GM18951 (cell line): Measurements from ENCODE around the gene RAB37.

Experiments used
- POLR2A ChIP-seq: IDR thresholded peaks from 4 replicates; pipeline ENCODE4 v1.6.1; 2011; ENCODE audit warnings: mild to moderate bottlenecking; ENCODE audit not compliant: insufficient read length, insufficient read depth; ENCODE audit errors: extremely low read depth
- in situ Hi-C: fragments of 300-500 bp; cut with MboI; formaldehyde crosslinking; loops from one replicate; pipeline ENCODE4 v1.12.0; 2022; ENCODE audit warnings: low sequenced_read_pairs, mixed read lengths, inconsistent platforms; ENCODE audit not compliant: unreplicated experiment

Gene RAB37

DNA sequence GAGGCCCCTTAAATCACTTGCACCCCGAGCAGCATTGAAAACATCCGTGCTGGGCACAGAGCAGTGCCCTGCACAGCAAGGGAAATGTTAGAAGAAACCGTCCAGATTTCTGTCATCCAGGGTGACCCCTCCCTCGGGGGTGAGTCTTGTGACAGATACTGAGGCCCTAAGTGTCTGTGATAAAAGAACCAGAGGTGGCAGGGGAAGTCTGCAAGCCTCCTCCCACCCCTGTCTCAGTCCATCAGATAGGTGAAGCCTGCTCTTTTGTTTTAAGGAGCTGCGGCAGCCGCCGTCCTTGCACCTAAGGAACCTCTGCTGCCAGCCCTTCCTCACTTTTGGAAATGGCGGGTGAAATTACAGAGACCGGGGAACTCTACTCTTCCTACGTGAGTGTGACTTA is 39.9 kb downstream of the RAB37 start:
- TF ChIP-seq POLR2A: no peak
- in situ Hi-C loops: no loop called here

DNA sequence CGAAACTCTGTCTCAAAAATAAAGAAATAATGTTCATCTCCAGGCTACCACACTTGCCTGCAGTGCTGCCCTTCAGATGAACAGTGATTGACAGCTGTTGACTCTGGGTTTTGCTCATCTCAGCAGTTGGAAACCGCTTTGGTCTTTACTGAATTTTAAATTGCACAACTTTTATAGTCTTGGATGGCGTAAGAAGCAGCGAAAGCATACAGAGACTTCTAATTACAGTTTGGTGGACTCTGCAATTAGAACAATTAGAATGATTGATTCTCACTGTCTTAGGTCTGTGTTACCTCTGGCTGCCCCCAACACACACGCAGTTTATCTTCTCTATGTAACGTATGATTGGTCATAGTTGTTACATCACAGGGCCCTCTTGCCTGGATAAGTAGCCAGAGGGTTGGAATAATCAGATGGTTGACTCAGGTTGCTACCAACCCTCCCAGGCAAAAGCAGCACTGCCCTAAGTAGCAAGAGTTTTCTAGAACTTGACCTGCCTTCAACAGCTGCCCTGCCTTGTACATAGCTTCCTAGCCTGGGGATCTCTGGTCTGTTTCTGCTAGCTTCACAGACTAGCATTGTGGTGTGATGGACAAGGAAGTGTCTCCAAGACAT is 41.0 kb downstream of the RAB37 start:
- in situ Hi-C loops: no loop called here
- no peak for TF ChIP-seq POLR2A

DNA sequence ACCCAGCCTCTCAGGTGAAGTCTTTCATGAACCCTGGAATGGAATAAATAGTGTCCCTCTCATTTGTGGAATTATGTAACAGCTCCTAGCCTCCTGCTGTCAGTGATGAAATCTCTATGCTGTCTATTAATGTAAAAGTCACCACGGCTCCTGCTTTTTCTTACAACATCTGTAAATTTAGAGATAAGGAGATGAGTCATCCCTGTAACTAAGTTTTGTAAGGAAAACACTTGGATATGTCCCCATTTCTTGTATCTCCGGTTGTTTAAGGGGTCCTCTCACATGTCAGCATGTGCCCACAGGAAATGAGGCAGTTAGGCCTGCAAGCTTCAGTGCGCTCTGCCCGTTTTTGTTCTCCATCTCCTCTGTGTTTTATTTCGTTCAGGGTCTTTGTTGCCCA is 41.9 kb downstream of the RAB37 start:
- TF ChIP-seq POLR2A: no peak
- in situ Hi-C loops: no loop called here

DNA sequence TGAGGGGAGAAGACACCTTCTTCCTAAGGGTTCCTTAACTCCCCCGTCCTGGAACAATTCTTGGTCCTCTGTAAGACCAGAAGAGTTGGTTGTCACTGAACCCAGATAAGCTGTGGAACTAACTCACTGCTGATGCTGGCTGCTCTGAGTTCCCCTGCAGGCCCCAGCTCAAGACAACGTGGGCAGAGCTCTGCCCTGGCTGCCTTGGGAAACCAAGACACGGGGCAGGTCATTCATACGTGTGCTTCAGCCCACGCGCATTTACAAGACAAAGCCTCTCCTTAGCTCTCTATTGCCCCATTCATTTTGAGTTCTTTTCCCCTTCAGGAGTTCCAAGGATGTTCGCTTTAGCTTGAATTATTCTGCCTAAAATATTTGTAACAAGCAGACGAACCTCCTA is 42.4 kb downstream of the RAB37 start:
- in situ Hi-C loops: no loop called here

DNA sequence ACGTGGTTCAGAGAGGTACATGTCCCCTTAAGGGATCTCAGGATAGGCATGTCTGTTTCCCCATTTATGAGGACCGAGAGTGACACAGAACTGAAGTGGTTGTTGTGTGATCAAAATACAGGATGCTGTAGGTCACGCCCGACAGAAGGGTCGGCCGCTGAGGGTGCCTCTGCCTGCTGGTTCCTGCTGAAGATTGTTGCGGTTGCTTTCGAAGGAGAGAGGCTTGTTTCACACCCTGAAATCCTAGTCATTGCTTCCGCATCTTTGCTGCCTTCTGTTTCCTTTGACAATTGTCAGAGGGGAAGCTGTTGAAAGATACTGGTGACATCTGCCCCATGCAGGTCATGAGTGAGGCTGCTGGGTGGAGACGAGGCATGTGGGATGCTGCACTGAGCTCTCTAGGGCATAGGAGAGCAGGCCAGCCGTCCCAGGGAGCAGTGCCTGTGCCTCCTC is 42.9 kb downstream of the RAB37 start:
- TF ChIP-seq POLR2A: no peak
- in situ Hi-C loops: no loop called here

More for the DNA sequence above, 42.4 kb downstream of the RAB37 start:
- TF ChIP-seq POLR2A: no peak

DNA sequence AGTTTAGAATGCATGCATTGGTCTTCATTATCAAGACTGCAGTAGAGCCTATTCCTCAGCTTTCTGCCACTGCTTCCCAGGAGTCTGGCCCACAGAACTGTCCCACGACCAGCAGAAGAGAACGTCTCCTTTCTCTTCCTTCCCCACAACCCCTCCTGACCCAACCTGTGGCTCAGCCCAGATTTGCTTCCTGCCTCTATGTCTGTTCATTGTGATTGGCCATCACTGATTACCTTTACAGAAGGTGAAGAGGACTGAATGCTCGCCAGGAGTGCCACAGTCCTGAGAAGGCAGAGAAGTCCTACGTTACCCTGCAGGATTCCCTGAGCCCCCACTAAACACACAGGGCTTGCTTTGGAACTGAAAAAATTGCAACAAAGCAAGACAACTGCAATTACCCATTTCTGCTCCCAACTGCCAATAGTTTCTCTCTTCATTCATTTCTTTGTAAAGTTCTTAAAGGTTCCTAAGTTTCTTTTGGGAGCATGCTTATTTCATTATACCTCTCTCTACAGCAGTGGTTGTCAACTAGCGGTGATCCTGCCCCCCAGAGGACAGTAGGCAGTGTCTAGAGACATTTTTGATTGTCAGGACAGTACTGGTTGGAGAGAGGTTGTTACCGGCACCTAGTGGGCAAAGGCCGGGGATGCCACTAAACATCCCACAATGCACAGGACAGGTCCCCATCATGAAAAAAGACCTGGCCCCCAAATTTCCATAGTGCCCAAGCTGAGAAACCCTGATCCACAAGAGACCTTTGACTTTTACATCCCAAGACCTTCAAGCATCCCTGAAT is 43.6 kb downstream of the RAB37 start:
- no peak for TF ChIP-seq POLR2A
- in situ Hi-C loops: no loop called here

DNA sequence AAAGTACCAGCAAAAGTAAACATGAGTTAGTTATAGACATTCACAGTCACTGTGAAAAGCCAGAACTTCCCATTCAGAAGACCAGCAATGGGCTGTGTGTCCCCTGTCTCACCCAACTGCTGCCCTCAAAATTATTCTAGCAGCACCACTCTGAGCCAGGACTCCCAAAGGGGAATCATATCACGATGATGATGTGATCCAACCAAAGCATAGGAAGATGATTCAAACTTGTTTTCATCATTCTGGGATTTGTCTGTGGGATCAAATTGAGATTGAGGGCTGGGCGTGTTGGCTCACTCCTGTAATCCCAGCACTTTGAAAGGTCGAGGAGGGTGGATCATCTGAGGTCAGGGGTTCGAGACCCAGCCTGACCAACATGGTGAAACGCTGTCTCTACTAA is 45.5 kb downstream of the RAB37 start:
- no peak for TF ChIP-seq POLR2A
- in situ Hi-C loops: no loop called here

DNA sequence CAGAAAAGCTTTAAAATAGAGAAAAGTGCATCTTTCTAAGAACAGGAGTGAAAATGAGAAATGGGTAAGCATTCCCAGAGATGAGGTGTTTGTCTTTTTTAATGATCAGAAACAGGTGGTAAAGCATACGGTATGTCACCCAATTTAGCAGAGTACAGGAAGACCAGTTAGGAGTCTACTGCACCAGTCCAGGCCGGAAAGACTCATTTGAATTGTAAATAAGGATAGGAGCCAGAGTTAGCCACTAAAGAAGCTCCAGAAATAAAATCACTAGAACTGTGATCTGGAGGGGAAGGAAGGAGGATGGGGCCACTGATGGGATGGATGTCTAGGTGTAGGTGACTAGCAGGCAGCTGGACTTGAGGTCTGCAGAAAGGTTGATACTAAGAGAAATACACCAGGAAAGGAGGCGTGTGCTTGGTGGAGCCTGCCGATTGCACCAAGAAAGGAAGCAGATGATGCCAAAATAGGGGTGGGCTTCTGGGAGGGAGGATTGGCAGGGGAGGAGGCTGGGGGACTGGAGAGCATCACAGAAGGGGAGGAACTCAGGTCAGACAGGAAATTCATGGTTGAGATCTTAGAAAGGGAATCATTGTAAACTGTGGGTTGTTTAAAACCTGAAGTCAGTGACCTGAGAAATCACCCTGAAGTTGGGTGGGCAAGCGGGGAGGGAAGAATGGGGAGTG is 47.2 kb downstream of the RAB37 start:
- in situ Hi-C loops: no loop called here

DNA sequence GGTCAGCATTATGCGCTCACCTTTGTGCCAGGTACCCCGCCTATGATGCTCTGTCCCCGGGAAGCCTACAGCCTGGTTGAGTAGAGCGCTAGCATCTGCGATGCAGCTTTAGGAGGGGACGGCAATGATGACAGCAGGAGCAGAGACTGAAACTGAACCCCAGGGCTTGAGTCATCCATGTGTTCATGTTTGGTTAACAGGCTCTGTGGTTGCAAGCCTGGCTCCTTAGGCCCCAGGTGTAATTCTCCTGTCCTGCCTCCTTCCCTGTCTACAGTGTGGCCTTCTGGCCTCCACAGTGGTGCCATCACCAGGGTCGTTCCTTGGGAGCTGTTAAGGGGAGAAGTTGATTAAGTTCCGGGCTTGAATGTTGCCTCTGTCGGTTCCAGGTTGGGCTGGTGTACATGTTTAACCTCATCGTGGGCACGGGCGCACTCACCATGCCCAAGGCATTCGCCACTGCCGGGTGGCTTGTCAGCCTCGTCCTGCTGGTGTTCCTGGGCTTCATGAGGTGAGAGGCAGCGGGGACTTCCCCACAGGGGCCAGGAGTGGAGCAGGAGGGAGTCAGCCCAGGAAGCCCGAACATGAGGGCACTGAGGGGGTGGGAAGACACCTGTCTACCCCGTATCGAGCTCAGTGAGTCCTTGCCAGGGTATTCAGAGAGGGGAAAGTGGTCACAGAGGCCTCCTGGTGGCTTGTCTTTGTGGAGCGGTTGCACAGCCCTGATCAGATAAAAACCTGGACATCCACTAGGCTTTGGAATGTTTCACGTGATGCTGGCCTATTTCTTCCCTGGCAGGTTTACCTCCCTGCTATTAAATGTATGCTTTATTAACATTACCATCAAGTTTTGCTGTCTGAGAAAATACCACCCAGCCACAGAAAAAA is 48.3 kb downstream of the RAB37 start:
- in situ Hi-C loops: no loop called here
- TF ChIP-seq POLR2A: no peak

More for the DNA sequence above, 47.2 kb downstream of the RAB37 start:
- TF ChIP-seq POLR2A: no peak

DNA sequence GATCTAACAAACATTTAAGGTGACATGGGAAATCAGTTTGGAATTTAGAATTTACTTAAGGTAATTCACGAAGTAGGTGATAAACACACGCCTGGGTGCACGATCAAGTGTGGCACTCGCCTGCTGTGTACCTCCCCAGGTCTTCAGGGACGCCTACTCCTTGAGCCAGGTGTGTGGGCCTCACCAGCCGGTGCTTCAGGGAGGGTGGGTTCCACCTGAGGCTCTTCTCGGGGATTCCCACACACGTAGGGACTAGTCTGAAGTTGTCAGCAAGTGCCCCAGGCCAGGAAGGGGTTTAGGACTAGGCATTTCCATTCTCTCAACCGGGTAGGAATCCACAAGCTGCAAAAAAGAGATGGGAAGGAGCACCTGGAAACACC is 48.9 kb downstream of the RAB37 start:
- no peak for TF ChIP-seq POLR2A
- in situ Hi-C loops: no loop called here

DNA sequence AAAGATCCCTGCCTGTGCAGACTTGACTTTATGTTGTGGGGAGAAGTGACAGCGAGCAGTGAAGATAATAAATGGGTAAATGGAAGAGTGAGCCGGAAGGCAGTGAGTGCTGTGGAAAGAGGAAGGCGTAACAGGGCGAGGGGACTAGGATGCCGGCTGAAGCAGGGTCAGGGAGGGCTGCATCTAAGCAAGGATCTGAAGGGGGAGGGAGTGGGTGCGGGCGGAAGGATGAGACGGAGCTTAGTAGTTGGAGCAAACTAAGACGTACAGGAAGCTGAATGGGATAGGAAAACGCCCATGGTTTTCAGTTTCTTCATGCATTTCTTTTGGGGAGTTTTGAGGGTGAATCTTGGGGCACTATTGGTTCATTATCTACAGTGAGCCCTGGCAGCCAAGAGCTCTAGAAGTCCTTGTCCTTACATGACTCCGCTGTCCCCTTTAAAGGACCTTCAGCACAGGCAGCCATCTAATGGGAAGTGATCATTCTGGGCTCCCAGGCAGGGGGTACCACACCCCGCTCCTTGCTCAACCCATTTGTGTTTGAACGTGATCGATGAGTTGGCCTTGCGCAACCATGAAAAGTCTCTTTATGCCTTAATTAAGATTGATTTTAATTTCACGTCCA is 49.5 kb downstream of the RAB37 start:
- TF ChIP-seq POLR2A: no peak
- in situ Hi-C loops: no loop called here
